ENCODE measurements around the gene DOK6.
"Not testable (repeated sequence)": the region's sequence is repeated elsewhere in the genome, so short reads cannot be mapped to it uniquely, and the experiment has no call there.

The DOK6 gene

GRCh38 chr18:69631281-69631680 is 230.6 kb downstream of the DOK6 start:
- no peak for DNase-seq

- no peak for DNase-seq
Observed at GRCh38 chr18:69635482-69635881, 234.8 kb downstream of the DOK6 start.

GRCh38 chr18:69636529-69637301 is 236.0 kb downstream of the DOK6 start:
- DNase-seq, result no peak

GRCh38 chr18:69638056-69638455 is 237.4 kb downstream of the DOK6 start:
- no peak for DNase-seq

GRCh38 chr18:69647702-69648101 is 247.0 kb downstream of the DOK6 start:
- no peak for DNase-seq

DNA sequence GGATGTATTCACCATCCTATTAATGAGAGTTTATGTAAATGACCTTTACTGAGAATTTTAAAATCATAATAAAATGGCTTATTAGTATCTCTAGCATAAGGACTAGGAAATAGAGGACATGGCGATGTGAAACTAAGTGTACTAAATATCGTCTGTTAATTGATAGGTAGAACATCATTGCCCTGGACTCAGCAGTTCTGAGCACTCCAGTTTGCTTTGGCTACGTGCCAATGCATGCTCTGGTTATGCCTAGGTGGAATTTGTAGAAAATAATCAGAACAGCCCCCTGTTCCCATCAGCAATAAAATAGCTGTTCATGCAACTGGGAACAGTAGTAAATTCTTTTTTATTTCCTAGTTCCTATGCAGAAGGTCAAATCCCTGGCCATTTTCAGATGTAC is 247.8 kb downstream of the DOK6 start:
- DNase-seq, result peak; percentile 46

DNA sequence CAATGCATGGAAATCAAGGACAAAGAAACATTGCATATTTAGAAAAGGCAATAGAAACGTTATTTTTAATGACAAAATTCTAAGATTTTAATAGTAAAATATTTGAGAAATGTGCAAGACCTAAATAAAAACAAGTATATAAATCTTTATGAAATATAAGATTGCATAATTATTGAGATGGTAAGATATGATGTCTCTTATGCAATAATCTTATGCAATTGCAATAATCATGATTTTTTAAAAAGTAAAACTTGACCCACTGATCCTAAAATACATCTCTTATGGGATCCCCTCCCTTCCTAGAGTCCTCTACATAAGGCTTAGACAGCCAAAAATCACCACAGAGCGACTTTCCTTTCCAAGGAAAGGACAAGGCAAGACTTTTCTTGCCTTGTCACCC is 249.0 kb downstream of the DOK6 start:
- DNase-seq, result no peak

GRCh38 chr18:69651243-69651642 is 250.6 kb downstream of the DOK6 start:
- no peak for DNase-seq

- no peak for DNase-seq
Observed at GRCh38 chr18:69655816-69656215, 255.1 kb downstream of the DOK6 start.

- no peak for DNase-seq
Observed at GRCh38 chr18:69658103-69658502, 257.4 kb downstream of the DOK6 start.

- DNase-seq, result no peak
Observed at GRCh38 chr18:69658685-69659084, 258.0 kb downstream of the DOK6 start.

DNA sequence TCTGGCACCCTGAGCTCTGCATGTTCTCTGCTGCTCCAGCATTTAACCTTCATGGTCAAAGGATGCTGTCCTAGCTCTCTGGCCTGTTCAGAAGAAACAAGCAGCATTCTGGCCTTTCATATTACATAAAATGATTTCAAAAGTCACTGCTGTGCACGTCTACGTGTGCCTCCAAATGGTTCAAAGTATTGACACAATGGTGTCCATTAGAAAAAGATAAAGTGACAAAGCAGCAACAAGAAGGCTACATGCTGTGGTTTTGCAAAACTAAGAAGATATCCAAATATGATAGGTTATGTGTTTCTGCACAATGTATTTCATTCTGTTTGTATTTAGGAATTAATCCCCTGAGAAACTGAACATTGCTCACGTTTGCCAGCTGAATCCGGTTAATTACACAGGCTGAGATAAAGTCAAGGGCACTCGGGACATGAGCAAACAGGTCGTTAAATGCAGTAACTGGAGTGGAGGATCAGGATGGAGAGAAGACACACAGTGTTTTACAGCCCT is 258.5 kb downstream of the DOK6 start:
- DNase-seq, result peak; percentile 64

DNA sequence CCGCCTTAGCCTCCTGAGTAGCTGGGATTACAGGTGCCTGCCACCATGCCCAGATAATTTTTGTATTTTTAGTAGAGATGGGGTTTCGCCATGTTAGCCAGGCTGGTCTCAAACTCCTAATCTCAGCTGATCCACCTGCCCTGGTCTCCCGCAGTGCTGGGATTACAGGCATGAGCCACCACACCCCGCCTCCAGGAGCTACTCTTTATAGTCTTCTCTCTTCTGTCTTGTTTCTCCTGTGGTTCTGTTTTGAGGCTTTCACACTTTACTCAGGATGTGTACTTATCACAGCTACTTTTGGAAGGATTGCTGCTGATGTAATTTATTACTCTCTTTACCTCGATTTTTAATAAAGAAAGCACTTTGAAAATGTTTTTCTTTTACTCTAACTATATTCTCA is 261.4 kb downstream of the DOK6 start:
- DNase-seq, result not testable (repeated sequence)

GRCh38 chr18:69664399-69664798 is 263.7 kb downstream of the DOK6 start:
- DNase-seq, result no peak

DNA sequence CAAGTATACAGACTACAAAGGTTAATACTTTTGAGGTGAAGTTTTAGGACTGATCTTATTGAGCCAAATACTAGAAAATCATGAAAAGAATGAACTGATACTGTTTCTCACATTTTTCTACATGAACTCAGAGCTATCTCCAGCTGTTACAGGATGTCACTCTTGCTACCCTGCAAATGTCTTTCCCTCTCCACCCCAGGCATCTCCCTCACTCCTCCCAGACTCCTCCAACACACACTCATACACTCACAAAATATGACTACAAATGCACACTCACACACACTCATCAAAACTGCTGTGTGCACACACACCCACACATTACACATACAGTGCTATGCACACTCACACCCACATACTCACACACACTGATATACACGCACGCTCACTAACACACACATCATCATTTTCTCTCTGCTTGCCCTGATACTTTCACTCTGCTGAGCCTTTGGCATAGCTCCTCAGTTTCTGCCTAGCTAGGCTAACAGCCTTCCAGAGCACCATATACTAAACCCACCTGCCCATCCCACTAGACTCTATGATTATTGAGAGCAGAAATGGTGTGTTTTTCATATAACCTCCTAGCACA is 273.7 kb downstream of the DOK6 start:
- no peak for DNase-seq

DNA sequence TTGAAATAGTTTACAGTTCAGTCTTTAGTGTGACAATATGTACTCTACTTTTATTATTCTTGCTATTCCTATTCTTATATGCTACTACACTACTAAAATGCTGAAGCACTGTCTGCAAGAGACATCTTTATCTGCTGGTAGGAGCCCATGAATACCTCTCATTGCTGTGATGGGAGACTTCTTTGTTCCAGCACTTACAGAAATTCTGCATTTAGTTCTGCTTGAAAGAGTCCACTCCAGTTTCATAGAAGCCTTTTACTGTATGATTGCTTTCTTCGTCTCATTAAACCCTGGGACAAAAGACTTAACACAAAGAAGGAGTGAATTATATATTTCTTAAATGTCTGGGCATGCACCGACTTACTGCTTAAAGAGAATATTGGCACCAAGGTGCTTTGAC is 274.3 kb downstream of the DOK6 start:
- no peak for DNase-seq

DNA sequence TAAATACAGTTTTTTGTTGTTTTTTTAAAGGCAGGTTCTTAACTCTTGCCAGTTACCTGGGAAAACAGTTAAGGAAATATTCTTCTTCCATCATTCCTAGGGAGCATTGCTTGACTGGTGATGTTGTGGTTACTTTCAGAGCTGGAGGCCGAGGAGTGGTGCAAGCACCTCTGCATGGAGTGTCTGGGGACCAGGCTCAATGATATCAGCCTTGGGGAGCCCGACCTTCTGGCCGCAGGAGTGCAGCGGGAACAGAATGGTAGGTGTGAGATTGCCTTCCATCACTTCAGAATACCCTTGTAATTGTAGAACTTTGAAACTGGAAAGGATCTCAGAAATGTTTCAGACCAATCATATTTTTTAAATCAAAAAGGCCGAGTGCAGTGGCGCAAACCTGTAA is 276.9 kb downstream of the DOK6 start:
- no peak for DNase-seq

GRCh38 chr18:69680123-69680522 is 279.4 kb downstream of the DOK6 start:
- no peak for DNase-seq

DNA sequence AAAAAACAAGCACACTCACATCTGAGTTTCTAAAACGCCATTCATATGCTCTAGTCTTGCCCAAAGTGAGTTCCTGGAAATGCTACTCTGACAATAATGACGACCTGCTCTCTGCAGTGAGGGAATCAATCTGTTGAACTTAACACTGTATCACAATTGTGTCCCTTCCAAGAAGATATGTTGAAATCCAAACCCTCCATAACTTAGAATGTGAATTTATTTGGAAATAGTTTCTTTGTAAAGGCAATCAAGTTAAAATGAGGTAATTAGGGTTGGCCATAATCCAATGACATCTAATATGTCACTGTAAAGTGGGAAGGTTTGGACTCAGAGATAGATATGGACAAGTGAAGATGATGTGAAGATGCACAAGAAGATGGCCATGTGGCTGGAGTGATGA is 282.5 kb downstream of the DOK6 start:
- no peak for DNase-seq

GRCh38 chr18:69684789-69685188 is 284.1 kb downstream of the DOK6 start:
- no peak for DNase-seq

DNA sequence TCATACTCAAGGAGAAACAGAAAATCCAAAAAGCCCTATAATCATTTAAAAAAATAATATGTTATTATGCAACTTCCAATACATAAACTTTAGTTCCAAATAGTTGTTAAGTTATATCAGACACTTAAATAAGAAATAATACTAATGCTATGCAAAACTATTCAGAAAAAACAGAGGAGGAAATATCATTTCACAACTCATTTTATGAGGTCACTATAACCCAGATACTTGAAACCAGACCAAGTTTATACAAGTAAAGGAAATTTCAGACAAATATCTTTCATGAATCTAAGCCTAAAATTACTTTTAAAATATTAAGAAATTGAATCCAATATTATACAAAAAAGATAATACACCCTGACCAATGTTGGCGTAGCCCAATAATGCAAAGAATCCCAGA is 286.2 kb downstream of the DOK6 start:
- DNase-seq, result no peak

- no peak for DNase-seq
Observed at GRCh38 chr18:69689121-69689759, 288.6 kb downstream of the DOK6 start.

GRCh38 chr18:69691008-69691760 is 290.5 kb downstream of the DOK6 start:
- no peak for DNase-seq

Data from SHP77 treated with DMSO at 0.1 percent for 48 hours (cell line).